Ovary (tissue), 9 donors: ENCODE results near the gene IDUA. TPM values are rescaled to one million over a fixed set of nuclear protein-coding genes. Genes with fewer than 3 reads are reported as not detected.

Source experiments
- DNase-seq, 5 donors: peaks; one replicate each; pipeline ENCODE4 v3.0.0-alpha.2; 2019 to 2020
- H3K27ac ChIP-seq, 2 donors: fragments of 200-600 bp; one replicate each; pipeline versions ENCODE4 v1.5.1 to v1.8.0; 2019 to 2022
- H3K27me3 ChIP-seq: fragments of 200-600 bp; one replicate; pipeline ENCODE4 v1.8.0; 2022
- H3K36me3 ChIP-seq: fragments of 200-600 bp; sonication (generic); one replicate; pipeline ENCODE4 v1.5.1; 2019
- H3K4me1 ChIP-seq: one replicate; pipeline ENCODE4 v1.8.1; 2013; ENCODE audit warnings: mild to moderate bottlenecking, moderate library complexity; ENCODE audit not compliant: insufficient read depth
- H3K4me3 ChIP-seq: fragments of 200-600 bp; sonication (generic); one replicate; pipeline ENCODE4 v1.5.1; 2017
- H3K9me3 ChIP-seq, 2 donors: fragments of 200-600 bp in 1 of 2; sonication (generic) in 1 of 2; one replicate each; pipeline versions ENCODE4 v1.5.1 to v1.8.1; 2013 to 2019; ENCODE audit warnings: mild to moderate bottlenecking in 1 of 2, moderate library complexity in 1 of 2
- EP300 ChIP-seq: sonication (generic); formaldehyde crosslinking; IDR thresholded peaks from one replicate; pipeline ENCODE4 v1.6.1; 2017; ENCODE audit warnings: antibody characterized with exemption
- POLR2A ChIP-seq: fragments of 450-650 bp; IDR thresholded peaks from one replicate; pipeline ENCODE4 v1.6.1; 2017; ENCODE audit warnings: antibody characterized with exemption, mild to moderate bottlenecking, moderate library complexity
- WGBS, 3 donors: extraction: QIAGEN DNeasy Blood & Tissue Kit in 1 of 3; methylation state at CpG; one replicate each; pipeline versions ENCODE4 v1.1.5 to v1.1.7; 2013 to 2017; 5-methylcytosine and 5-hydroxymethylcytosine counted together
- intact Hi-C, 4 donors: fragments of 100-400 bp; cut with DNase I; formaldehyde crosslinking; loops; one replicate each; pipeline versions ENCODE4 v1.11.0 to v1.15.1; 2022 to 2023
- polyA plus RNA-seq, 2 donors: library from polyadenylated mRNA; stranded (reverse); fragments of 200-250 nt in 1 of 2; fragments of 350-450 nt in 1 of 2; fragmentation: Illumina TruSeq in 1 of 2; extraction: RNeasy Lipid Tissue Mini Kit (QIAGEN cat#74804) in 1 of 2; gene quantifications; one replicate each; pipeline ENCODE4 v1.2.3, GENCODE V29; 2013 to 2014
- total RNA-seq, 7 donors: library from RNA; depleted of rRNA in 2 of 7; stranded (reverse); fragments of >200 nt in 2 of 7; fragmentation: NEBNext Ultra II Directional in 3 of 7; extraction: Animal tissue kit (Norgen Biotek cat#: 25700) in 3 of 7; gene quantifications; one replicate each; pipeline versions ENCODE4 v1.1.0 to v1.2.4, GENCODE V29; 2016 to 2023
- TF ChIP-seq, protein P1 (sequence below), 3 donors: fragments of 450-650 bp in 2 of 3; fragments of 200-600 bp in 1 of 3; IDR thresholded peaks; one replicate each; pipeline versions ENCODE4 v1.5.1 to v1.8.0; 2016 to 2022; ENCODE audit warnings: antibody characterized with exemption in 3 of 3, mild to moderate bottlenecking in 1 of 3
- donor health status: DM: no; HTN: no; CAD: no; lungs with moderate emphysema.
- donor health status: DM: no; HTN: no; CAD: no.
- donor health status: Bipolar disorder and iron deficiency.
- donor health status: DM: yes; HTN: yes; CAD: no.
- donor health status: DM: no; HTN: no; CAD: no.
- donor health status: DM: yes; HTN: yes; CAD: no.

IDUA gene
- total and polyA plus RNA-seq, 9 donors = 3.1 to 49.1 (median 31.8) TPM

DNA sequence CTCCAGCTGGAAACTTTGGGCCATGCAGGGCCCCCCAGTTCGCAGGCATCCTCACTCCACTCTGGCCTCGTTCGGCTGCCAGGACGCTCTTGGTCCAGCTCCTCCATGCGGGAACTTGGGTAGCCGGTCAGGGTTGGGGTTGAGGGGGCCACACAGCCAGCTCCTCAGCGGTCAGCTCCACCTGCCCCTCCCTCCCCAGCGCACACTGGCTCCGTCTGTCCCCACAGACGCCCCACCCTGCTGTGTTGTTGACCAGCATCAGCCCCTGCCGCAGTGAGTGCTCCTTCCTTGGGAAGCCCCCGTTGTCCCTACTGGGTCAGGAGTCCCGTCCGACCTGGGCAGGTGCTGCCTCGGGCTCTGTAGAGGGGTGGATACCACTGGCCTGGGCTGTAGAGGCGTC is 30.4 kb downstream of the IDUA start:
- 83 to 87% (median 84%) methylated on average over 16 of the region's 16 CpGs for WGBS, 3 donors
- intact Hi-C loops = loop anchor here in 1 of 4 donors (10.0 kb wide), 1 partner anchor 218 kb away; no protein-coding TSS in a partner anchor
- TF ChIP-seq POLR2A = no peak
- TF ChIP-seq, protein P1, sequence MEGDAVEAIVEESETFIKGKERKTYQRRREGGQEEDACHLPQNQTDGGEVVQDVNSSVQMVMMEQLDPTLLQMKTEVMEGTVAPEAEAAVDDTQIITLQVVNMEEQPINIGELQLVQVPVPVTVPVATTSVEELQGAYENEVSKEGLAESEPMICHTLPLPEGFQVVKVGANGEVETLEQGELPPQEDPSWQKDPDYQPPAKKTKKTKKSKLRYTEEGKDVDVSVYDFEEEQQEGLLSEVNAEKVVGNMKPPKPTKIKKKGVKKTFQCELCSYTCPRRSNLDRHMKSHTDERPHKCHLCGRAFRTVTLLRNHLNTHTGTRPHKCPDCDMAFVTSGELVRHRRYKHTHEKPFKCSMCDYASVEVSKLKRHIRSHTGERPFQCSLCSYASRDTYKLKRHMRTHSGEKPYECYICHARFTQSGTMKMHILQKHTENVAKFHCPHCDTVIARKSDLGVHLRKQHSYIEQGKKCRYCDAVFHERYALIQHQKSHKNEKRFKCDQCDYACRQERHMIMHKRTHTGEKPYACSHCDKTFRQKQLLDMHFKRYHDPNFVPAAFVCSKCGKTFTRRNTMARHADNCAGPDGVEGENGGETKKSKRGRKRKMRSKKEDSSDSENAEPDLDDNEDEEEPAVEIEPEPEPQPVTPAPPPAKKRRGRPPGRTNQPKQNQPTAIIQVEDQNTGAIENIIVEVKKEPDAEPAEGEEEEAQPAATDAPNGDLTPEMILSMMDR (IDR thresholded peaks at IDR 0.05) = no peak
- no peak for TF ChIP-seq EP300

DNA sequence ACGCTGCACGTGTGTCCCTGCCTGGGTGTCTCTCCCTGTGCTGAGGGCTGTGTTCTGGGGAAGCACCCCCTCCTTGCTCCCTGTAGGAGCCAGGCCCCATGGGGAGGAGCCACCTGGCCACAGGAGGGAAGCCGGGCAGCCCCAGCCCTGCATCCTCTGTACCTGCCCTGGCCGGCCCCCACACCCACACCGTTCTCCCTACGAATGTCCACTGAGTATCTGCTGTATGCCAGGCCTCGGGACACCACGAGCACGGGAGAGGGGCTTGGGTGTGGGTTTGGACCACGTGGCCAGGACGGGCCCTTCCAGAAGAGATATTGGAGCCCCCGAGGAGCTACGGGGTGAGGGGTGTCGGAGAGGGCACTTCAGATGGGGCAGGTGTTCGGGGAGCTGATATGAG is 30.9 kb downstream of the IDUA start:
- H3K4me3 ChIP-seq = no peak overlapping the region
- WGBS, 3 donors = 49 to 68% (median 55%) methylated on average over 14 to 15 of the region's 15 CpGs
- TF ChIP-seq EP300 (no peak), POLR2A (no peak)
- TF ChIP-seq, protein P1 (IDR thresholded peaks at IDR 0.05) = no peak
- intact Hi-C loops = loop anchor here in 1 of 4 donors (10.0 kb wide), 1 partner anchor 217 kb away; no protein-coding TSS in a partner anchor
- no peaks in the 10 kb centered on the region for H3K9me3 ChIP-seq
- peaks cover 22% of the 10 kb centered on the region for H3K4me1 ChIP-seq
- H3K36me3 ChIP-seq = no peaks in the 10 kb centered on the region
- H3K27ac ChIP-seq = no peak overlapping the region
- H3K27me3 ChIP-seq = no peaks in the 10 kb centered on the region
- DNase-seq = no peak

More for the DNA sequence above, 30.4 kb downstream of the IDUA start:
- Histone ChIP-seq H3K9me3 (no peaks in the 10 kb centered on the region), H3K27me3 (no peaks in the 10 kb centered on the region), H3K36me3 (no peaks in the 10 kb centered on the region), H3K4me3 (no peak overlapping the region), H3K27ac (no peak overlapping the region), H3K4me1 (peaks cover 27% of the 10 kb centered on the region)
- no peak for DNase-seq

DNA sequence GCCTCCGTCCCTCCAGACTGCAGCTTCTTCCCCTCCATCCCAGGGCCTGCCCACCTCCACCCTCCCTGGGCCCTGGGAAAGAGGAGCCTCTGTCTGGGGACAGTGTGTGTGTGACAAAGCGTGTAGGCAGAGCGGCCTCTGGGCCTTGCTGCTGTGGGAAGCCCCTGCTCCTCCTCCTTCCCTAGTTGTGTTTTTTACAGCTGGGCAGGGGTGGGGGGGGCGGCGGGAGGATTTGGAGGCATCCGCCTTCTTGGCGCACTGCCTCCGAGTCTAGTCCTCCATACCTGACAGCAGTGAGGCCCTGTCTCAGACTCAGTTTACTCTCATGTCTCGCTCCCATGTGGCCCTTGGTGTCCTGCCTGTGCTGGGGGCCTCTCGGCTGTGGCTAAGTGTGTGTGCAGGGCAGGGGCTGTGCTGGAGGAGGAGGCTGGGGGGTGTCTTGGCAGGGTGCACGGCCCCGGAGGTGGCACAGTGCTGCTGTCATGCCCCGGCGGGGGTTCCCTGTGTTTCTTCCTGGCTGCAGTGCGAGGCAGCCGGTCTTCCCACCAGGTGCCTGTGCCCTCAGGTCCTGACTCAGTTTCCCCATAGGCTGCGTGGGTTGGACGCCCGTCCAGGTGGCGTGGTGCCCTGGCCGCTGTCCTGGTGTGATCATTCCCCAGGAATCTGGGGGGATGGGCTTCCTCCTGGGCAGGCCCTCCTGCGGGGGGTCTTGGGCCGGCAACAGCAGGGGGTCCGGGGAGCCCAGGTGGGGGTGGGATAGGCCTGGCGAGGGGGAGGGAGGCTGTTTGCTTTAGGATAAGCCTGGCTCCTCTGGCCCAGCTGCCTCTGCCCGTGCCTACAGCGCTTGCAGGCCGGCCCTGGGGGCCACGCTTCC is 31.5 kb downstream of the IDUA start:
- H3K4me3 ChIP-seq = no peak overlapping the region
- 46 to 47% (median 47%) methylated on average over 25 to 29 of the region's 29 CpGs for WGBS, 3 donors
- H3K4me1 ChIP-seq = peaks cover 16% of the 10 kb centered on the region
- H3K36me3 ChIP-seq = no peaks in the 10 kb centered on the region
- H3K9me3 ChIP-seq = no peaks in the 10 kb centered on the region
- intact Hi-C loops = loop anchor here in 1 of 4 donors (10.0 kb wide), 1 partner anchor 216 kb away; no protein-coding TSS in a partner anchor
- no peaks in the 10 kb centered on the region for H3K27me3 ChIP-seq
- peak in 3 of 5 donors; percentile 54 to 68 (median 63) for DNase-seq
- TF ChIP-seq, protein P1 (IDR thresholded peaks at IDR 0.05) = no peak
- TF ChIP-seq EP300 (no peak), POLR2A (no peak)
- peak overlapping the region; percentile 24 to 34 for H3K27ac ChIP-seq

DNA sequence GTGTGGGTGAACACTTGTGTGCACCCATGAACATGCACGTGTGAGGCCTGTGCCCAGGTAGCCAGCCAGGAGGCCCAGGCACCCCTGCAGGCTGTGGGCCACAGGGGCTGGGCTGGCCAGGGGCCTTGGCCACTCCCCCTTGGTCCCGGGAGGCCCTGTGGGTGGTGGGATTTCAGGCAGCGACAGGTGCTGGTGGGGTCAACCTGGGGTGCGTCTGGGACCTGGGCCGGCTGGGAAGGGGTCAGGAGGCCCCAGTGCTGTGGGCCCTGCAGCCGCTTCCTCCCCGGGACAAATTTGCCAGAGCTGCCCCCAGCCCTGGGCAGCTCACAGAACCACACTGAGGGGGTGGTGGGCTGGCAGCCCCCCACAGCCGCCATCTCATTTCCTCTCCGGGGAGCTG is 32.5 kb downstream of the IDUA start:
- TF ChIP-seq POLR2A (no peak), EP300 (no peak)
- TF ChIP-seq, protein P1 (IDR thresholded peaks at IDR 0.05) = no peak
- no peaks in the 10 kb centered on the region for H3K9me3 ChIP-seq
- intact Hi-C loops = loop anchor here in 1 of 4 donors (10.0 kb wide), 1 partner anchor 215 kb away; no protein-coding TSS in a partner anchor
- no peak for DNase-seq
- no peak overlapping the region for H3K4me3 ChIP-seq
- no peaks in the 10 kb centered on the region for H3K27me3 ChIP-seq
- no peaks in the 10 kb centered on the region for H3K36me3 ChIP-seq
- 22 to 37% (median 34%) methylated on average over 7 to 9 of the region's 9 CpGs for WGBS, 3 donors
- peak overlapping the region; percentile 24 to 34 for H3K27ac ChIP-seq
- H3K4me1 ChIP-seq = peaks cover 16% of the 10 kb centered on the region
